NCI-H2081 (cell line): Measurements from ENCODE around the gene MINAR2.
A peak's percentile ranks its signal among the peaks of the same experiment; 100 is the strongest.

Experiments
- DNase-seq, 2 experiments: peaks; one replicate each; lab custom pipeline; 2025; lab: John Stamatoyannopoulos, UW

The MINAR2 gene

GRCh38 chr5:129747572-129748407, at the start of gene MINAR2:
MINAR2 (plus strand) TSS chr5:129748094; CDS start chr5:129748191, 97 bp downstream.
- no peak for DNase-seq

- no peak for DNase-seq
These were observed 49.2 kb upstream of the MINAR2 start for GRCh38 chr5:129698661-129699060.

- DNase-seq, result no peak
These were observed 31.7 kb upstream of the MINAR2 start for GRCh38 chr5:129716235-129716634.

- DNase-seq, result no peak
These were observed 31.2 kb upstream of the MINAR2 start for GRCh38 chr5:129716651-129717050.

GRCh38 chr5:129717751-129718310, 30.1 kb upstream of the MINAR2 start:
- no peak for DNase-seq

- no peak for DNase-seq
These were observed 29.3 kb upstream of the MINAR2 start for GRCh38 chr5:129718471-129719090.

GRCh38 chr5:129724222-129724621, 23.7 kb upstream of the MINAR2 start:
- DNase-seq, result no peak

GRCh38 chr5:129724647-129725046, 23.2 kb upstream of the MINAR2 start:
- peak in 1 of 2 experiments; percentile 19 for DNase-seq

- no peak for DNase-seq
These were observed 8.1 kb upstream of the MINAR2 start for GRCh38 chr5:129739773-129740172.

GRCh38 chr5:129743541-129744187, 4.2 kb upstream of the MINAR2 start:
- no peak for DNase-seq

GRCh38 chr5:129745997-129746396, 1.9 kb upstream of the MINAR2 start:
- no peak for DNase-seq

GRCh38 chr5:129746876-129747275, 1.0 kb upstream of the MINAR2 start:
- no peak for DNase-seq

GRCh38 chr5:129748913-129749880, 1.3 kb downstream of the MINAR2 start:
- DNase-seq, result no peak

GRCh38 chr5:129760636-129761325, 12.9 kb downstream of the MINAR2 start:
- no peak for DNase-seq

GRCh38 chr5:129763651-129764050, 15.8 kb downstream of the MINAR2 start:
- DNase-seq, result no peak

- DNase-seq, result no peak
These were observed 18.9 kb downstream of the MINAR2 start for GRCh38 chr5:129766798-129767197.

GRCh38 chr5:129767927-129768380, 20.1 kb downstream of the MINAR2 start:
- DNase-seq, result peak; percentile 79 to 86

- no peak for DNase-seq
These were observed 20.8 kb downstream of the MINAR2 start for GRCh38 chr5:129768735-129769134.

- no peak for DNase-seq
These were observed 22.3 kb downstream of the MINAR2 start for GRCh38 chr5:129770024-129770820.
